H9 (cell line): ENCODE data around the gene RIMS1. TPM values are rescaled to one million over a fixed set of nuclear protein-coding genes. Genes with fewer than 3 reads are reported as not detected.

Experiments
- DNase-seq: peaks from one replicate; pipeline ENCODE4 v3.0.0-alpha.2; 2017
- H2AFZ ChIP-seq: one replicate; pipeline ENCODE4 v1.6.1; 2013; ENCODE audit warnings: mild to moderate bottlenecking, low read length, control low read depth, moderate library complexity
- H2AK5ac ChIP-seq: 2 replicates; pipeline ENCODE4 v1.6.1; 2013; ENCODE audit warnings: low read length, control low read depth, mixed read lengths; ENCODE audit not compliant: insufficient read length
- H2BK120ac ChIP-seq: one replicate; pipeline ENCODE4 v1.6.1; 2013; ENCODE audit warnings: low read depth, mild to moderate bottlenecking, low read length, control low read depth, inconsistent platforms; ENCODE audit not compliant: poor library complexity, severe bottlenecking
- H2BK12ac ChIP-seq: 2 replicates; pipeline ENCODE4 v1.6.1; 2013; ENCODE audit warnings: low read length, control low read depth, mixed read lengths, low read depth; ENCODE audit not compliant: insufficient read length
- H2BK15ac ChIP-seq: 2 replicates; pipeline ENCODE4 v1.6.1; 2013; ENCODE audit warnings: low read depth, low read length, control low read depth
- H2BK20ac ChIP-seq: one replicate; pipeline ENCODE4 v1.6.1; 2013; ENCODE audit warnings: low read depth, mild to moderate bottlenecking, low read length, control low read depth, inconsistent platforms; ENCODE audit not compliant: poor library complexity, severe bottlenecking
- H2BK5ac ChIP-seq: 2 replicates; pipeline ENCODE4 v1.6.1; 2013; ENCODE audit warnings: low read length, control low read depth, mixed read lengths; ENCODE audit not compliant: insufficient read length
- H3K14ac ChIP-seq: 2 replicates; pipeline ENCODE4 v1.6.1; 2013; ENCODE audit warnings: low read length, control low read depth; ENCODE audit not compliant: insufficient read depth
- H3K18ac ChIP-seq: 2 replicates; pipeline ENCODE4 v1.6.1; 2013; ENCODE audit warnings: low read depth, mild to moderate bottlenecking, mixed read lengths, low read length, control low read depth; ENCODE audit not compliant: insufficient read length
- H3K23ac ChIP-seq: 2 replicates; pipeline ENCODE4 v1.6.1; 2013; ENCODE audit warnings: low read length, control low read depth, mixed read lengths, low read depth; ENCODE audit not compliant: insufficient read length
- H3K23me2 ChIP-seq: 2 replicates; pipeline ENCODE4 v1.6.1; 2013; ENCODE audit warnings: low read depth, mild to moderate bottlenecking, mixed read lengths, low read length, control low read depth; ENCODE audit not compliant: insufficient read length, poor library complexity, severe bottlenecking
- H3K27ac ChIP-seq: 2 replicates; pipeline ENCODE4 v1.5.1; 2013; ENCODE audit warnings: low read length, control low read depth, mixed read lengths, low read depth; ENCODE audit not compliant: insufficient read length
- H3K27me3 ChIP-seq: 2 replicates; pipeline ENCODE4 v1.6.1; 2013; ENCODE audit warnings: low read length, control low read depth, inconsistent platforms; ENCODE audit not compliant: insufficient read depth
- H3K4ac ChIP-seq: 2 replicates; pipeline ENCODE4 v1.6.1; 2013; ENCODE audit warnings: low read depth, mild to moderate bottlenecking, control low read depth, inconsistent platforms, low read length, moderate library complexity
- H3K4me1 ChIP-seq: 2 replicates; pipeline ENCODE4 v1.6.1; 2013; ENCODE audit warnings: low read length, control low read depth, inconsistent platforms; ENCODE audit not compliant: insufficient read depth
- H3K4me2 ChIP-seq: 2 replicates; pipeline ENCODE4 v1.6.1; 2013; ENCODE audit warnings: low read length, control low read depth, mixed read lengths; ENCODE audit not compliant: insufficient read length, insufficient read depth
- H3K56ac ChIP-seq: 2 replicates; pipeline ENCODE4 v1.6.1; 2013; ENCODE audit warnings: low read depth, mild to moderate bottlenecking, mixed read lengths, low read length, control low read depth; ENCODE audit not compliant: insufficient read length
- H3K79me1 ChIP-seq: 2 replicates; pipeline ENCODE4 v1.6.1; 2013; ENCODE audit warnings: low read depth, mild to moderate bottlenecking, moderate library complexity, low read length, control low read depth, inconsistent platforms; ENCODE audit not compliant: insufficient read depth, poor library complexity, severe bottlenecking
- H3K79me2 ChIP-seq: 2 replicates; pipeline ENCODE4 v1.6.1; 2013; ENCODE audit warnings: low read length, control low read depth, inconsistent platforms; ENCODE audit not compliant: insufficient read depth
- H3K9ac ChIP-seq: 2 replicates; pipeline ENCODE4 v1.6.1; 2013; ENCODE audit warnings: low read length, control low read depth, mixed read lengths; ENCODE audit not compliant: insufficient read length; ENCODE audit errors: extremely low read depth
- H3K9me3 ChIP-seq: one replicate; pipeline ENCODE4 v1.6.1; 2013; ENCODE audit warnings: low read depth, low read length, inconsistent platforms; ENCODE audit not compliant: control insufficient read depth
- H3T11ph ChIP-seq: one replicate; pipeline ENCODE4 v1.6.1; 2013; ENCODE audit warnings: mild to moderate bottlenecking, low read length, control low read depth, inconsistent platforms
- H4K20me1 ChIP-seq: one replicate; pipeline ENCODE4 v1.6.1; 2013; ENCODE audit not compliant: control insufficient read depth, insufficient read length, insufficient read depth
- H4K5ac ChIP-seq: 2 replicates; pipeline ENCODE4 v1.6.1; 2013; ENCODE audit warnings: low read depth, mild to moderate bottlenecking, mixed read lengths, low read length, control low read depth; ENCODE audit not compliant: insufficient read length
- H4K8ac ChIP-seq: replicated peaks from 2 replicates; pipeline ENCODE4 v1.6.1; 2013; ENCODE audit warnings: low read length, control low read depth, mixed read lengths, low read depth; ENCODE audit not compliant: insufficient read length
- H4K91ac ChIP-seq: 2 replicates; pipeline ENCODE4 v1.6.1; 2013; ENCODE audit warnings: low read depth, mild to moderate bottlenecking, moderate library complexity, mixed read lengths, low read length, control low read depth; ENCODE audit not compliant: insufficient read length
- H3K27ac Mint-ChIP-seq, 3 experiments: 2 replicates in 2 of 3; 3 replicates in 1 of 3; pipeline ENCODE4 v1.8.0; 2020 to 2021; ENCODE audit warnings: mixed read lengths in 3 of 3, mild to moderate bottlenecking in 1 of 3, moderate library complexity in 1 of 3
- H3K27me3 Mint-ChIP-seq: 2 replicates; pipeline ENCODE4 v1.8.0; 2021; ENCODE audit warnings: low read depth, mild to moderate bottlenecking, moderate library complexity, mixed read lengths
- H3K36me3 Mint-ChIP-seq, 3 experiments: 2 replicates in 2 of 3; 3 replicates in 1 of 3; pipeline ENCODE4 v1.8.0; 2020 to 2021; ENCODE audit warnings: low read depth in 3 of 3, mixed read lengths in 3 of 3; ENCODE audit not compliant: insufficient read depth in 1 of 3
- H3K4me1 Mint-ChIP-seq, 2 experiments: 2 replicates each; pipeline ENCODE4 v1.8.0; 2020; ENCODE audit warnings: mixed read lengths in 2 of 2
- H3K4me3 Mint-ChIP-seq, 2 experiments: 2 replicates in 1 of 2; 3 replicates in 1 of 2; pipeline ENCODE4 v1.8.0; 2020 to 2021; ENCODE audit warnings: mild to moderate bottlenecking in 2 of 2, mixed read lengths in 2 of 2, moderate library complexity in 1 of 2
- H3K9me3 Mint-ChIP-seq, 2 experiments: 2 replicates in 1 of 2; 3 replicates in 1 of 2; pipeline ENCODE4 v1.8.0; 2020; ENCODE audit warnings: mild to moderate bottlenecking in 2 of 2, mixed read lengths in 2 of 2, moderate library complexity in 1 of 2
- CTCF ChIP-seq: fragments of 200-600 bp; sonication (generic); conservative IDR thresholded peaks from 3 replicates; pipeline ENCODE4 v1.8.0; 2021; ENCODE audit warnings: antibody characterized with exemption, mild to moderate bottlenecking
- WGBS: extraction: QIAGEN DNeasy Blood & Tissue Kit; methylation state at CpG from one replicate; pipeline ENCODE4 v1.1.7; 2013; ENCODE audit warnings: missing lambda C conversion rate, low lambda C conversion rate, mixed read lengths; ENCODE audit not compliant: insufficient read length; ENCODE audit errors: extremely low coverage; 5-methylcytosine and 5-hydroxymethylcytosine counted together
- total RNA-seq: library from RNA; stranded (reverse); gene quantifications from 2 replicates; pipeline ENCODE4 v1.2.1, GENCODE V29; 2021

RIMS1 gene
- total RNA-seq, 1 experiment from 2014 or later, result 0.83 TPM

GRCh38 chr6:72316675-72317380, 430.5 kb downstream of the RIMS1 start:
- Histone ChIP-seq H2BK5ac (no peak overlapping the region), H4K91ac (no peak overlapping the region), H4K5ac (no peak overlapping the region), H4K20me1 (no peaks in the 10 kb centered on the region), H2AK5ac (no peak overlapping the region), H2BK20ac (no peak overlapping the region), H4K8ac (no peak overlapping the region), H3K4me1 (no peaks in the 10 kb centered on the region), H3K18ac (no peak overlapping the region), H2AFZ (no peak overlapping the region), H2BK15ac (no peak overlapping the region), H3T11ph (no peak overlapping the region), H3K23ac (no peak overlapping the region), H2BK12ac (no peak overlapping the region), H3K14ac (no peak overlapping the region), H3K4ac (no peak overlapping the region), H3K79me2 (no peaks in the 10 kb centered on the region), H3K79me1 (no peaks in the 10 kb centered on the region), H3K9ac (no peak overlapping the region), H3K56ac (no peak overlapping the region), H2BK120ac (no peak overlapping the region), H3K27ac (no peak overlapping the region), H3K27me3 (no peaks in the 10 kb centered on the region), H3K23me2 (no peaks in the 10 kb centered on the region), H3K4me2 (no peak overlapping the region), H3K9me3 (no peaks in the 10 kb centered on the region)
- Mint-ChIP-seq H3K4me1 (peaks cover 0 to 4% of the 10 kb centered on the region in 2 experiments; a peak in 1 of 4 replicates), H3K27me3 (no peaks in the 10 kb centered on the region), H3K4me3 (no peak overlapping the region), H3K9me3 (no peaks in the 10 kb centered on the region), H3K27ac (no peak overlapping the region), H3K36me3 (no peaks in the 10 kb centered on the region)
- TF ChIP-seq CTCF, result no peak
- no CpG with 5 or more reads among the region's 9 CpGs for WGBS
- no peak for DNase-seq
